GM21360 (cell line): ENCODE results near the gene PGC.

Source experiments
- ATAC-seq: cut with Tn5 transposase; IDR thresholded peaks from one replicate; pipeline ENCODE4 v1.9.1; 2021; ENCODE audit warnings: mild to moderate bottlenecking, moderate library complexity; ENCODE audit not compliant: unreplicated experiment

PGC gene

GRCh38 chr6:41702089-41702745, 45.0 kb downstream of the PGC start:
- no peak for ATAC-seq

DNA sequence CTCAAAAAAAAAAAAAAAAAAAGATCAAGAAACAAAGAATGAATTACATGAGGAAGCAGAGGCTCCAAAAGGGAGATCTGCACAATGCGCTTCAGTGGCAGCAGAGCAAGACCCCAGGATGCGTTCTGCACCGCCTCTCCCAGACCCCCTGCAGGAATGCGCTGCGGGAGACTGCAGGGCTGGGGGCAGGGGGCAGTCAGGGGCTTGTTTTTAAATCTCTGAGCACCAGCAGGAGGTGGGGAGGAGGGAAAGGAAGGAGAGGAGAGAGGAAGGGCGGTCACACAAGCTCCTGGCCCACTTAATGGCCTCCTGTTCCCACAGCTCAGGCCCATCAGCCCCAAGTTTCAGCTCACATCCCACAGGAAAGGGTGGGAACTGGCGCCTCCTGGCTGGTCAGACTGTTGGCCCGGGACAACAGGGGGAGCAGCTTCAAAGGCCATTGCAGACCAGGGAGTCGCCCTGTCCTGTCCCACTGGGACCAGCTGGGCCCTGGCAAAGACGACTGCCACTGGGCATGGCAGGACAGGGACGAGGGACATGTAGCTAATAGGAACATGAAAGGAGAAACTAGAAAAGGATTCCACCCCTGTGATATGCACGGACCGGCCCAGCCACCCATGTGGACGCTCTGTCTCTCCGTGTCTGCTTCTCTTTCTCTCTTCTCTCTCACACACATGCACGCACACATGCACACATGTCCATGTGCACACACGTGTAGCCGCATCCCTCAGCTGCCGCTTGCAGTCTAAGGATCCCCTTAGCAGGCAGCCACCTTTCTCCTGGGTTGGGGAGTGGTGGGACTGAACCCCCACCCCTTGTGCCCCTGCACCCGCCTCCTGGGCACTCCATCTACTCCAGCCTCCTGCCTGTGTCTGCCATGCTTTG, 46.5 kb downstream of the PGC start:
- ATAC-seq = no peak

- no peak for ATAC-seq
Observed at GRCh38 chr6:41699063-41699462, 48.1 kb downstream of the PGC start.

GRCh38 chr6:41697861-41698781, 49.1 kb downstream of the PGC start:
- ATAC-seq = no peak

DNA sequence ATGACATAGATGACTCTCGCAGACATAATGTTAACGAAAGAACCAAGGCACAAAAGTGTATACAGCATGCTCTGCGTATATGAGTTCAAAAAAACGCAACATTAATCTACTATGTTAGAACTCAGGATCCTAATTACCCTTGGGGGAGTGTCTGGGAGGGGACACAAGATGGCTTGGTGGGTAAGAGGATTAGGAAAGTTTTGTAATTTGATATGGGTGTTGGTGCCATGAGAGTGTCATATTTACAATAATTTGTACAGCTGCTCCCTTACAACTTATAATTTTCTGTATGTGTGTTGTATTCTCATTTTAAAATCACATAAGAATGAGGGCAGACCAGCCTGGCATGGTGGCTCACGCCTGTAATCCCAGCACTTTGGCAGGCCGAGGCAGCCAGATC, 50.4 kb downstream of the PGC start:
- ATAC-seq = no peak

GRCh38 chr6:41695825-41696224, 51.4 kb downstream of the PGC start:
- ATAC-seq = no peak

DNA sequence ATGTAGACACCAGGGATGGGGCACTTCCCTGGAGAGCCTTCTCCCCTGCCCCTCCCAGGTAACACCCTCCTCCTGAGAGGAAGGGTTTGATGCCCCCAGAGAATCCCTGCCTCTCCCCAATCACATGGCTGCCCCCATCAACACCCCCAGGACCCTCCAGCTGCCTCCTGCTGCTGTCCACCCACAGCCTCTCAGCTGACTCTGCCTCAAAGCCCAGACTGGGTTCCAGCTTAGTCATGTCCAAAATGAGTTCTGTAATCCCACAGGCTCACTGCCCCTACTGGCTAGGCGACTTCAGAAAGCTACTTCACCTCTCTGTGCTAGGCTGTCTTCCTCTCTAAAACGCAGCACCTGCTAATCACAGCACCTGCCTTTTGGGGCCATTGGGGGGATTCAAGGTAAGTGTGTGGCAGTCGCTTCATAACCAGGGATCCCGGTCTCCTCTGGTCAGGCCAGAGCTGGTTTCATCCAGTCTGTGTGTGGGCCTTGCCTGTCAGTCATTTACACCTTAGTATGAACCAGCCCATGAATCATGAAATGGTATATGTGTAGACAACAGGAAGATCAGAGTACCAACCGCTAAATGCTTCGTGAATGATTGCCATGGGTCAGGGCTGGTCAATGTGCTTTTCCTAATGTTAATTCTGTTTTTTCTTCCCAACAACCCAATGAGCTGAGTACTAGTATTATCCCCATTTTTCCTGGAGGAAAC, 52.2 kb downstream of the PGC start:
- ATAC-seq = no peak

DNA sequence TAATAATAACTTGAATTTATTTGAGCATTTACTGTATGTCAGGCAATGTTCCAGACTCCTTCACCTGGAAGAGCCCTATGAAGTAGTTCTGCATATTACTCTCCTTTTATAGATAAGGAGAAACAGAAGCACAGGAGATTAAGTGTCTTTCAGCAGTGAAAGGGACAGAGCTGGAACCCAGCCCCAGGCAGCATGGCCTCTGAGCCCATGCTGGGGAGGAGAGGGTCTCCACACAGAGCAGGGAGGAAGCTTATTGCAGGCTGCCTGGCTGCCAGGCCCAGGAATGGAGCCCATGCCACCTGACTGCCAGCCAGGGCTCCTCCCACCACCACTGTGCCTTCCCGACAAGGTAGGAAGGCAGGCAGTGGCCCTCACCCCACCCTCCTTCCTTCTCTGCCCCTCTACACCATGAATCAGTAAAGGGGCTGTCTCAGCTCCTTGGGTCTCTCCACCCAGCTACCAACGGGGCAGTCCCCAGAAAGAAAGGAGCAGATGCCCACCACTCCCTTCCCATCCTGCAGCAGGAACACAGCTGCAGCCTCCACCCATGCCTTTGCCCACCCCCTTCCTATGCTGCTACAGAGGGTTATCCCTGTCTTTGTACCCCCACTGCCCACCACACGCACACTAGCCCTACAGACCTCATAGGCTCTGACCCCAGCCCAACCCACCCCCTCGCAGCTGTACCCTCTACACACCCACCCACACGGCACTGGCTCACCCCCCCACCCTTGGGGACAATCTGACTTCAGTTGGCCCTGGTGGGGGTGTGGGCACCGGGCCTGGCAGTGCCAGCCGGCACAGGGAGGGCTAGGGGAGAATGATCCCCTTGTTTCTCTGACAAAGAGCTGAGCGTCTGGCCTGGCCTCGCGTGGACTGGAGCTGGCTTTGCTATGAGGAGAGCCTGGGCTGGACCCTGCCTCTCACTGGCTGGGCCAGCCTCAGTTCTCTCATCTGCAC, 53.6 kb downstream of the PGC start:
- no peak for ATAC-seq

DNA sequence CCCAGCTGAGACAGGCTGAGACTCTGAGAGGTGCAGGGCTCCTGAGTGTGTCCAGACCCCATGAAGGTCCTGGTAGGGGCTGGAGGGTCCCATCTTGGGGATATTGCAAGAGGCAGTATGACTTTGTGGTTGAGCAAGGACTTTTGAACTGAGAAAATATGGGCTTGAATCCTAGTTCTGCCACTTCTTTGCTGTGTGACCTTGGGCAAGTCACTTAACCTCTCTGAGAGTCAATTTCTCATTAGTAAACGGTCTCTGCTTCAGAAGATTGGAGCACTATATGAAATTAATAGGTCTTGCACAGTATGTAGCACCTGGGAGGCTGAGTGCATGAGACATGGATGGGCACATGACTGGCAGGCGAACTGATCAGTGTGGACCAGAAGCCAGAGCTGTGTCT, 54.5 kb downstream of the PGC start:
- ATAC-seq = no peak

- ATAC-seq = no peak
Observed at GRCh38 chr6:41692080-41692675, 55.0 kb downstream of the PGC start.

DNA sequence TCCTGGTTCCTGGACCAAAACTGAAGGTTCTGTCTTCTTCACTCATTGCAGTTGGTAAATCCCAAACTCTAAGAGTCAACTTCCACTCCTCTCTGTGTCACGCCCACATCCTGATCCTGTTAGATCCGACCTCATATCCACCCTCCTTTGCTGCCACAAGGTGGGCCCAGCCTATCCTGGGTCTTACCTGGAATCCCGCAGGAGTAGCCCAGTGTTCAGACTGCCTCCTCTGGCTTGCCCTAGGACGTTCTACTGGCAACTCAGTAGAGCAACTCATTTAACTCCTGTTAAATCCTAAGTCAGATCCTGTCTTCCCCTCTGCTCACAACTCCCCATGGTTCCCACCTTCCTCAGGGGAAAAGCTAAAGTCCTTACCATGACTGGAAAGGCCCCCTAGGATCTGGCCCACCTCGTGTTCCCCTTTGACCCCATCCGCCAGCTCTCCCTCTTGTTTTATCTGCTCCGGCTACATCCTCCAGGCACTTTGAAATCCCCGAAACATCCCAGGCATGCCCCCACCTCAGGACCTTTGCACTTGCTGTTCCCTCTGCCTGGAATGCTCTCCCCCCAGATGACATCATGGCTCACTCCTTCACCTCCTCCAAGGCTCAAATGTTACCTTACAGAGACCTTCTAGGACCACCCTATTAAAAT, 55.6 kb downstream of the PGC start:
- ATAC-seq = no peak

- no peak for ATAC-seq
Observed at GRCh38 chr6:41690541-41691330, 56.5 kb downstream of the PGC start.

GRCh38 chr6:41689171-41690008, 57.8 kb downstream of the PGC start:
- ATAC-seq = no peak

DNA sequence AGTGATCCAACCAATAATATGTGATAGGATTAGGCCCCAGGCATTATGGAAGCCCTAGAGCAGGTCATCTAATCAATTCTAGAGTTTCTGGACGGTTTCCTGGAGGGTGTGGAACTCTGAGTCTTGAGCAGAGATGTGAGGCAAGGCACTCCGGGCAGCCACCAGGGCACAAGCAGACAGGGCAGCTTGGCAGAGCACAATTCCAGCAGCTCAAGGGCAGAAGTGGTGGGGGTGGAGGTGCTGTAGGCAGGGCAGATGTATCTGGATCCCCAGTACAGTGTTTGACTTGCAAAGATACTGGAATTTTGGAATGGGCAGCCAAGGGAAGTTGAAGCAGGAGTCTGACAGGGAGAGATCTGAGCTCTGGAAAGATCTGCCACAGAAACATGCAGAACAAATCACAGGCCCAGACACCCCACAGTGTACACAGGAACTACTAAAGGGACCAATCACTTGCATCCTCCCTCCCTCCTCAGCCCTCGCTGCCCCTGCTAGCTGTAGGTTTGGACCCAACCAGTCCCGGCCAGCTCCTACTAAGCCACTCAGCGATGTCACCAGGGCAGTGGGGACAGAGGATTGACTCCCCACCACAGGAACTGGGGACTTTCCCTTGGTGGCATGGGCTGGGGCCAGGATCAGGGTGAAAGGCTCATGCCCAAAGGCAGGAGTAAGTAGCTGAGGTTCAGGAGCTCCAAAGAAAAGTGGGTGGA, 58.8 kb downstream of the PGC start:
- no peak for ATAC-seq

DNA sequence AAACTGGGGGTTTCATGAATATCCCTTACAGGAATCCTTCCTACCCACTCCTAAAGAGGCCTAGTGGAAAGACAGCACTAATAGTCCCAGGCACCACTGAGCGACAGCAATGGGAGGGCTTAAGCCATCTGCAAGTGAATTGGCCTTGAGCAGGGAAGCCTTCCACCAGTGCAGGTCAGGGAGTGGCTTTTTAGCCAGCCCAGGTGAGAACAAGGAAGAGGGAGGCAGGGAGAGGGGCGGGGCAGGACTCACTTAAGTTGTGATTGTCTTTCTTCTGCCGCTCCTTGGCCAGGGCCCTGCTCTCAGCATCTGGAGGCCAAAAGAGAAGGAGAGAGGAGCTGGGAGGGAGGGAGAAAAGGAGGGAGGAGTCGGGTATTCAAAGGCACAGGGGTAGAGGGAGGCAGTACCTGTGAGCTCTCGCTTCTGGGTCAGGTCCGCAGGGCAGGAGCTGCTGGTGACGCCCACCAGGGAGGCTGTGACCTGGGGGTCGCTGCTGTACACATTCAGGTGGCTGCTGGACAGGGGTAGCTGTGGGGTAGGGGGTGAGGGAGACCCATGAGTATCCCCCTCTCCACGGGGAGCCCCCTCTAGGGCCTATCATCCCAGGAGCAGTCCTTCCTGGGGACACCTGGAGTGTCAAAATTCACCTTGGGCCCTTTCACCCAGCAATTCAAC, 59.6 kb downstream of the PGC start:
- ATAC-seq = no peak
